Posterior vena cava (tissue), 2 donors: ENCODE data around the gene PRDM16. TPM values are rescaled to one million over a fixed set of nuclear protein-coding genes. Genes with fewer than 3 reads are reported as not detected.
A peak's percentile ranks its signal among the peaks of the same experiment; 100 is the strongest.

Source experiments
- DNase-seq: peaks from one replicate; pipeline ENCODE4 v3.0.0-alpha.2; 2020; ENCODE audit warnings: low spot score
- intact Hi-C, 2 donors: fragments of 100-400 bp; cut with DNase I; formaldehyde crosslinking; loops; one replicate each; pipeline versions ENCODE4 v1.14.1 to v1.14.2; 2022 to 2023
- total RNA-seq, 2 donors: library from RNA; stranded (reverse); fragmentation: NEBNext Ultra II Directional; extraction: Animal tissue kit (Norgen Biotek cat#: 25700); gene quantifications; one replicate each; pipeline ENCODE4 v1.2.1, GENCODE V29; 2021
- donor health status: DM: yes; HTN: yes; CAD: no.
- donor health status: DM: yes; HTN: yes; CAD: no.

The PRDM16 gene
- total RNA-seq, 2 donors from 2014 or later: 15.8 to 21.1 TPM

DNA sequence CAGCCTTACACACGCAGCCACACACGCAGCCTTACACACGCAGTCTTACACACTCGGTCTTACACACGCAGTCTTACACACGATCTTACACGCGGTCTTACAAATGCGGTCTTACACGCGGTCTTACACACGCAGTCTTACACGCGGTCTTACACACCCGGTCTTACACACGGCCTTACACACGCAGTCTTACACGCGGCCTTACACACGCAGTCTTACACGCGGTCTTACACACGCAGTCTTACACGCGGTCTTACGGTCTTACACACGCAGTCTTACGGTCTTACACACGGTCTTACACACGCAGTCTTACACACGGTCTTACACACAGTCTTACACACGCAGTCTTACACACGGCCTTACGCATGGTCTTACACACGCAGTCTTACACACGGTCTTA, 111.9 kb downstream of the PRDM16 start:
- DNase-seq: no peak
- intact Hi-C loops: no loop called here

DNA sequence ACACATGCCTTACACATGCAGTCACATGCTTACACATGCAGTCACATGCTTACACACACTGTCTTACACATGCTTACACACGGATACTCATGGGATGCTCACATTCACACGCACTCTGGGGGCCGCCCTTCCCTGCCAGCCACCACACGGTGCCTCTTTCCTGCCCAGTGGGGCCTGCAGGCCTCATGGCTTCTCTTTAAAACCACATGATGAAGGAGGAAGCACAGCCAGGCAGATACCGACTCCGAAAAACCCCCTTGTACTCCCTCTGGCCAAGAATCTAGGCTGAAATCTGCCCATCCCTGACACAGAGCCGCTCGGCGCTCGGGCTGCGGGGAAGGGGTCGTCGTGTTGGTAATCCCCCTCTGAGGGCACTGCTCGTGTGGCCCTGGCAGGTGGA, 113.0 kb downstream of the PRDM16 start:
- intact Hi-C loops: no loop called here
- no peak for DNase-seq

GRCh38 chr1:3183411-3183810, 114.4 kb downstream of the PRDM16 start:
- no peak for DNase-seq
- intact Hi-C loops: no loop called here

DNA sequence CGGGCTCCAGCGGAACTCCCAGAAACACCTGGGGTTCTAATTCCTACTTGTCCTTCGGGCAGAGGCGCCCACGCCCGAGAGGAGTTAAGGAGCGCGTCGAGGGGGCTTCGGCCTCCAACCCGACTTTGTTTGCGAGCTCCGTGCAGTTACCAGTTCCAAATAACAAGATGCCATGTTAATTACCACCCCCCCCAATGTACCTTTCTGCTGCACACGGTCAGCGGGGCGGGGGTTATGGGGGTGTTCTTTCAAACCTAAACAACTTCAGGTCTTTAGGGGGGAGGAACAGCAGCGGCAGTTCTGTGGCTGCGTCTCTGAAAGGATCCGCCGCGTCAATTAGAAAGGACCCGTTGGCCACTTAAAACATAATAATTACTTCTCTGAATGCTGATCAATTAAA, 114.8 kb downstream of the PRDM16 start:
- intact Hi-C loops: no loop called here

GRCh38 chr1:3184666-3185065, 115.7 kb downstream of the PRDM16 start:
- no peak for DNase-seq
- intact Hi-C loops: no loop called here

More for the DNA sequence above, 114.8 kb downstream of the PRDM16 start:
- DNase-seq: no peak

DNA sequence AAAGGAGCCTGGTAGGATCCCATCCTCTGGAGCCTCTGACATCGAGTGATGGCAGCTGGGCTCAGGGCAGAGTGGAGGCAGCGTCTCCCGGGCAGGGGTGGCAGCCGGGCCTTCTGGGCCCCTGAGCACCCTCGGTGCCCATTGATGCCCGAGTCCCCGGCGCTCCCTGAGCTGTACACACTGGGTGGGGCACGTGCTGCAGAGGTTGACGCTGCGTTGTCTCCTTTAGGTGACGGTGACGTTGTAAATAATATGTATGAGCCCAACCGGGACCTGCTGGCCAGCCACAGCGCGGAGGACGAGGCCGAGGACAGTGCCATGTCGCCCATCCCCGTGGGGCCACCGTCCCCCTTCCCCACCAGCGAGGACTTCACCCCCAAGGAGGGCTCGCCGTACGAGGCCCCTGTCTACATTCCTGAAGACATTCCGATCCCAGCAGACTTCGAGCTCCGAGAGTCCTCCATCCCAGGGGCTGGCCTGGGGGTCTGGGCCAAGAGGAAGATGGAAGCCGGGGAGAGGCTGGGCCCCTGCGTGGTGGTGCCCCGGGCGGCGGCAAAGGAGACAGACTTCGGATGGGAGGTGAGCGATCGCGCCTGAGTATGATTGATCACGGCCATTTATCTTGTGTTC, 117.0 kb downstream of the PRDM16 start:
- DNase-seq: no peak
- intact Hi-C loops: no loop called here

DNA sequence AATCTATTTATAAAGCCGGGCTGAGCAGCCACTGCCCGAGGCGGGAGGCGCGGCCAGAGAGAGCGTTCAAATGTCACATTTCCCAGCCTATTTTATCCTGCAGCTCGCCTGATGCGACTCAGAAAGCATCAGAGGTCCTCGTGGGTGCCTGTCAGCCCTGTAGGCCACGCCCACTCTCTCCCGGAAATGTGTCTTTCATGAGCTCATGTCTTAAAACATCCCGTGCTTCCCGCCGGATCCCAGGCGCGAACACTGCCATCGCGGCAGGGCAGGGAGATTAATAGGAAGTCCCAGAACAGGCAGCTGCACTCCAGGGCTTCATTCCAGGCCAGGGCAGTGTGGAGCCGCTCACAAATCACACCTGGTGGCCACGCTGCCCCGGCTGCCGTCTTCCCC, 117.5 kb downstream of the PRDM16 start:
- intact Hi-C loops: no loop called here
- peak; percentile 96 for DNase-seq

DNA sequence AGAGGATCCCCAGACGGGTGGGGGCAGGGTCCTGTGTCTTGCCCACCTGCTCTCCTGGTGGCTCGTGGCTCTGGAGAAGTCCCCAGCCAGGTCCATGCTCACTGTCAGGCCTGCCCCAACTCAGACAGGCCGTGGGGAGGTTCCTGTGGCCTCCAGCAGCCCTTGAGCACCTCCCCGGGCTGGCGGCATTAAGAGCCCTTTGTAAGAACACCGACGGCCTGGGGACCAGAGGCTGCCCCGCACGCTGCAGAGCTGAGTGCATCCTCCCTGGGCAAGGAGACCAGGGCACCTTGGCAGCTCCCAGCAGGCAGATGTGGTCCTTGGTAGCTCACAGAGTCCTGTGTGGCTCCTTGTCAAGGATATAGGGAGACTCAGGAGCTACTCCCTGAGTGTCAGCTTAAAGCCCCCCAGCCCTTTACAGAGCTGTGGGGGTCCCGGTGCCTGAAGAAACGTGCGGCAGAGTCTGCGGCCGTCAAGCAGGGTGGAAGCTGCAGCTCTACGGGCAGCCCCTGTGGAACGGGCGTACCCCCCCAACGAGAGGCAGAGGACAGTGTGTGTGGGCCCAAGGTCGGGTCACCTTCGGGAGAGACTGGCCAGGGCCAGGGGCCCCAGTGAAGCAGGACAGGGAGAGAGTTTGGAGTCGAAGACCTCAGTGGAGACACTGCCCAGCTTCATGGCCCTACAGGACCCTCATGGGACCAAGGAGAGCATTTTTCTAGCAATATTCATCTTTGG, 118.6 kb downstream of the PRDM16 start:
- intact Hi-C loops: no loop called here
- DNase-seq: no peak

- intact Hi-C loops: no loop called here
- no peak for DNase-seq
Measured at GRCh38 chr1:3188150-3188971, 119.4 kb downstream of the PRDM16 start.

DNA sequence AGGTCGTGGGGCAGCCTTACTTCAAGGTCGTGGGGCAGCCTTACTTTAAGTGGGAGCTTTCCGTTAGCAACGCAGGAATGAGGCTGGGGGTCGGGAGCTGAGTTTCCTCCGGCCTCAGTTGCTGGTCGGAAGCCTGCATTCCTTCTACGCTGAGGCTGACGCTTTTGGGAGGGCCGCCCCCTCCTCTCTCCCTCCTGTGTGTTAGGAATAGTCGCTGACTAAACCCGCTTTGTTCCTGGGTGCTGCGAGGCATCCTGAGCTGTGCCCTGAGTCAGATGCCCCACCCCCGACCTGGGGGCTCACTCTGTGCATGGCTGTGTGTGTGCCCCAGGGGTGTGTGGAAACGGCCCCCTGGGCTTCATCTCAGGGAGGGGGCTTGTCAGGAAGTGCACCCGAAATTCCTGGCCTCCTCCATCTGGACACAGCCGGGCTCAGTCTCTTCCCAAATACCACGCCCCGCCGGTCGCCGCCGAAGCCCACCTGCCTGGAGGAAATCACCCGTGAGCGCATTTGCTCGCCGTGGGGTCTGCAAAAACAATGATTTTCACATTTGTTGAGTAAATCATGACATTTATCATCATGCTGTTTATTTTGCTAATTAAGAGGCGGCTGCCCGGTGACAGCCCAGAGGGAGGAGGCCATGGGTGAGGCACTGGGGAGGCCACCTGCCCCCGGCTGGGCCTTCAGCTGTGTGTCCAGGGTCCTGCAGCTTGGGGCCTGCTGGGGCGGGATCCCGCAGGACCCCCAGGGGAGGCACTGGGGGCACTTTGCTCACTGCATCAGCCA, 121.4 kb downstream of the PRDM16 start:
- DNase-seq: no peak
- intact Hi-C loops: no loop called here

DNA sequence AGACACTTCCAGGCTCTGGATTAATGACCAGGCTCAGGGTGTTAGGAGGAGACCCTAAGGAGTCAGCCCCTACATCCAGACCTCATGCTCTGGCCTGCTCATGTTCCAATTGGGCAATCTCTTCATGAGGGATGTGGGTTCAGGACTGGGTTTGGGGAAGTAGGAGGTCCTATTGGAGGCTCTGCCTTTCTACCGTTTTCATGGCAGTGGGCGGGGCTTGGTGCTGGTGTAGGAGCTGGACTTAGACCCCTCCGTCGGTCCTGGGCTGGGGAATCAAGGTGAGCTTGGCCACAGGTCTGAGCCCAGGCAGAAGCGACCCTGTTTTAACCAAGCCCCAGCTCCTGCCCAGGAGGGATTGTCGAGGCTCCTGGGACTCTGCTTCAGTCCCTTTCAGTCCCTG, 123.4 kb downstream of the PRDM16 start:
- intact Hi-C loops: no loop called here
- DNase-seq: no peak

DNA sequence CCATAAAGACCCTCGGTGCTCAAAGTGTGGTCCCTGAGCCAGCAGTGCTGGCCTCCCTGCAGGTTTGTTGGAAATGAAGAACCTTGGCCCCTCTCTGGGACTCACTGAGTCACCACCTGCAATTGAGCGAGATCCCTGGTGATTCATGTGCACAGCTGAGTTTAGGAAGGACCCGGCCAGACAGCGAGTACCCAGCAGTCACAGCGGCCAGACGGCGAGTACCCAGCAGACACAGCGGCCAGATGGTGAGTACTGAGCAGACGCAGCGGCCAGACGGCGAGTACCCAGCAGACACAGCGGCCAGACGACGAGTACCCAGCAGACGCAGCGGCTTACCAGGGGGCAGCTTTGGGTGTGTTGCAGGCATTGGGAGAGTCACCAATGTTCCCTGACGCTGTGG, 123.8 kb downstream of the PRDM16 start:
- intact Hi-C loops: no loop called here
- no peak for DNase-seq

- DNase-seq: no peak
- intact Hi-C loops: no loop called here
Measured at GRCh38 chr1:3193811-3194210, 124.8 kb downstream of the PRDM16 start.

- intact Hi-C loops: no loop called here
- no peak for DNase-seq
Measured at GRCh38 chr1:3194760-3195479, 125.9 kb downstream of the PRDM16 start.

- no peak for DNase-seq
- intact Hi-C loops: no loop called here
Measured at GRCh38 chr1:3195480-3195815, 126.4 kb downstream of the PRDM16 start.

- DNase-seq: no peak
- intact Hi-C loops: no loop called here
Measured at GRCh38 chr1:3195966-3196515, 127.0 kb downstream of the PRDM16 start.

DNA sequence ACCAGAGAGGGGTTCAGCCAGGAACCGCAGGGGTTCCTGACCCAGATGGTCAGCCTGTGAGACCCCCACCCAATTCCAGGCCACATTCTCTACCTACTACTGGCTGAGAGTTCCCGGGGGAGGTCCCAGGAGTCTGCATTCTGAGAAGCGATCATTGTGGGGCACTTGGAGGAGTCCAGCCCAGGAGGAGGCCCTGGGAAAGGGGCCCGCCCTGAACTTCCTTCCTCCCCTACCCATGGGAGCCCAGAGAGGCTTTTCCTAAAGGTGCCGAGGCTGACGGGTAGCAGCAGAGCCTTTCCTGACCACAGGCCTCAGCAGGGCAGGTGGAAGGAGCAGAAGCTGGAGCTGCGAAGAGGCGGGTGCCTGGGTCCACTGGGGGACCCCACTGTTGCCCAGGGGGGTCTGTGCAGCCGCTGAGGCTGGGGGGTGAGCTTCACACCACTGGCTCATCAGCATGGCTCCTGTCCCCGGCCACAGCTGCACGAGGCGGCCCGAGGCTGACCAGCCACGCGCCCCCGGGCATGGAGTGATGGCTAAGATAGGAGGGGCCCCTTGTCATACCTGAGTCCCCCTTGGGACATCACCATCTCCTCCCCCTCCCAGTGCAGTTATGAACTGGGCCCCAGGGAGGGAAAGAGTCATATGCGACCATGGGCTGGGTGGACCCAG, 127.7 kb downstream of the PRDM16 start:
- intact Hi-C loops: no loop called here
- DNase-seq: no peak

DNA sequence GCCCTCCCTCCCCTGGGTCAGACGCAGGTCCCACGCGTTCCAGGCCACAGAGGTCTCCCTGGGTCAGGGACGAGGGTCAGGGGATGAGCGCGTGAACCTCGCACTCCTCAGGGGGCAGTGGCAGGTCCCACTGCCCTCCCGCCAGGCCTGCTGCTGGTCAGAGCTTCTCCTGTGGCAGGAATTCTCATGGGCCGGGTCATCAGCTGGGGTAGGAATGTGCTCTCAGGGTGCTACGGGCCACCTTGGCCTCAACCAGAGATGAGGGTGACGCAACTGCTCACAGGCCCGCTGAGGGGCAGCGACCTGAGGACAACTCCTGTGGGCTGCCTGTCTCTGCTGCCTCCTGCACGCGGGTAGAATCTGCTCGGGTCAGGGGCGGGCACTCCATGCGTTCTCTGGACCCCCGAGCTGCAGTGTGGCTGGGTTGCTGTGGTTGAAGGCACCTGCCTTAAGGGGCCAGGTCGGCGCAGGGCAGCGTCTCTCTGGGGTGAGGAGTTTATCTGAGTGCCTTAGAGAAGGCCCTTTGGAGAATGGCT, 128.8 kb downstream of the PRDM16 start:
- no peak for DNase-seq
- intact Hi-C loops: no loop called here
